Muscle layer of duodenum (tissue), 2 donors: ENCODE measurements around the gene ITGAL.
A peak's percentile ranks its signal among the peaks of the same experiment; 100 is the strongest.

Source experiments
- H3K27ac ChIP-seq: one replicate; pipeline ENCODE4 v1.7.0; 2013; ENCODE audit warnings: mild to moderate bottlenecking, low read length
- H3K27me3 ChIP-seq: one replicate; pipeline ENCODE4 v1.7.0; 2013; ENCODE audit warnings: low read depth, mild to moderate bottlenecking, control low read depth, low read length
- H3K36me3 ChIP-seq, 2 donors: one replicate each; pipeline ENCODE4 v1.7.0; 2013; ENCODE audit warnings: low read length in 2 of 2, control low read depth in 1 of 2, mild to moderate bottlenecking in 1 of 2; ENCODE audit not compliant: insufficient read depth in 2 of 2, control insufficient read depth in 1 of 2
- H3K4me1 ChIP-seq, 2 donors: one replicate each; pipeline ENCODE4 v1.7.0; 2013; ENCODE audit warnings: low read length in 2 of 2, mild to moderate bottlenecking in 2 of 2, control low read depth in 1 of 2, moderate library complexity in 1 of 2; ENCODE audit not compliant: insufficient read depth in 2 of 2, control insufficient read depth in 1 of 2
- H3K4me3 ChIP-seq, 2 donors: one replicate each; pipeline ENCODE4 v1.7.0; 2013; ENCODE audit warnings: low read length in 2 of 2, low read depth in 1 of 2, mild to moderate bottlenecking in 1 of 2
- H3K9me3 ChIP-seq, 2 donors: one replicate each; pipeline ENCODE4 v1.7.0; 2013; ENCODE audit warnings: low read length in 2 of 2, control low read depth in 1 of 2, mild to moderate bottlenecking in 1 of 2; ENCODE audit not compliant: control insufficient read depth in 1 of 2
- donor health status: healthy.

The ITGAL gene

GRCh38 chr16:30556125-30556473 is 83.6 kb downstream of the ITGAL start:
- no peaks in the 10 kb centered on the region for H3K9me3 ChIP-seq
- peaks cover 6 to 17% of the 10 kb centered on the region in 2 donors for H3K4me1 ChIP-seq
- H3K27ac ChIP-seq = no peak overlapping the region
- H3K36me3 ChIP-seq = peaks cover 10 to 17% of the 10 kb centered on the region in 2 donors
- H3K27me3 ChIP-seq = no peaks in the 10 kb centered on the region
- no peak overlapping the region for H3K4me3 ChIP-seq

GRCh38 chr16:30557707-30557956 is 85.1 kb downstream of the ITGAL start:
- no peaks in the 10 kb centered on the region for H3K9me3 ChIP-seq
- H3K27me3 ChIP-seq = no peaks in the 10 kb centered on the region
- H3K36me3 ChIP-seq = peaks cover 9 to 15% of the 10 kb centered on the region in 2 donors
- H3K27ac ChIP-seq = peak overlapping the region; percentile 72
- peaks cover 6 to 20% of the 10 kb centered on the region in 2 donors for H3K4me1 ChIP-seq
- H3K4me3 ChIP-seq = peak overlapping the region; percentile 66 to 85

- H3K9me3 ChIP-seq = no peaks in the 10 kb centered on the region
- peak within 1 kb of the TSS; percentile 72 for H3K27ac ChIP-seq
- no peaks in the 10 kb centered on the region for H3K27me3 ChIP-seq
- peak within 1 kb of the TSS; percentile 66 to 85 for H3K4me3 ChIP-seq
- H3K4me1 ChIP-seq = peaks cover 2 to 20% of the 10 kb centered on the region in 2 donors
- H3K36me3 ChIP-seq = peaks cover 3 to 10% of the 10 kb centered on the region in 2 donors
These were observed 85.6 kb downstream of the ITGAL start, which contains the start of gene ZNF764 for GRCh38 chr16:30557957-30558788. Gene ZNF764 (minus strand): TSS chr16:30558374. CDS start chr16:30558182, 192 bp downstream.

GRCh38 chr16:30558789-30559377 is 86.3 kb downstream of the ITGAL start:
- no peaks in the 10 kb centered on the region for H3K9me3 ChIP-seq

GRCh38 chr16:30559690-30560089 is 87.1 kb downstream of the ITGAL start:
- Histone ChIP-seq H3K4me3 (no peak overlapping the region), H3K9me3 (no peaks in the 10 kb centered on the region), H3K27ac (no peak overlapping the region), H3K27me3 (no peaks in the 10 kb centered on the region), H3K4me1 (peaks cover 0 to 17% of the 10 kb centered on the region in 2 donors), H3K36me3 (peaks cover 3 to 10% of the 10 kb centered on the region in 2 donors)

More at GRCh38 chr16:30558789-30559377, 86.3 kb downstream of the ITGAL start:
- Histone ChIP-seq H3K4me1 (peaks cover 0 to 17% of the 10 kb centered on the region in 2 donors), H3K36me3 (peaks cover 3 to 10% of the 10 kb centered on the region in 2 donors), H3K27ac (peak overlapping the region; percentile 60), H3K27me3 (no peaks in the 10 kb centered on the region), H3K4me3 (peak overlapping the region; percentile 53 to 85)

GRCh38 chr16:30561089-30561816 is 88.7 kb downstream of the ITGAL start:
- no peaks in the 10 kb centered on the region for H3K9me3 ChIP-seq
- no peaks in the 10 kb centered on the region for H3K36me3 ChIP-seq
- peak overlapping the region; percentile 23 for H3K27ac ChIP-seq
- no peaks in the 10 kb centered on the region for H3K27me3 ChIP-seq
- H3K4me3 ChIP-seq = peak overlapping the region; percentile 55 to 65
- H3K4me1 ChIP-seq = peaks cover 0 to 13% of the 10 kb centered on the region in 2 donors

- H3K27me3 ChIP-seq = no peaks in the 10 kb centered on the region
- H3K9me3 ChIP-seq = no peaks in the 10 kb centered on the region
- no peaks in the 10 kb centered on the region for H3K36me3 ChIP-seq
- H3K4me3 ChIP-seq = peak overlapping the region in 1 of 2 donors; percentile 65
- H3K4me1 ChIP-seq = peaks cover 0 to 10% of the 10 kb centered on the region in 2 donors
- no peak overlapping the region for H3K27ac ChIP-seq
These were observed 89.5 kb downstream of the ITGAL start for GRCh38 chr16:30562021-30562420.

- Histone ChIP-seq H3K4me1 (peaks cover 0 to 14% of the 10 kb centered on the region in 2 donors), H3K27me3 (no peaks in the 10 kb centered on the region), H3K36me3 (no peaks in the 10 kb centered on the region), H3K9me3 (no peaks in the 10 kb centered on the region), H3K27ac (no peak overlapping the region), H3K4me3 (no peak overlapping the region)
These were observed 93.0 kb downstream of the ITGAL start for GRCh38 chr16:30565526-30565925.

- Histone ChIP-seq H3K27me3 (no peaks in the 10 kb centered on the region), H3K4me1 (peaks cover 0 to 16% of the 10 kb centered on the region in 2 donors), H3K27ac (no peak overlapping the region), H3K4me3 (no peak overlapping the region), H3K36me3 (no peaks in the 10 kb centered on the region), H3K9me3 (no peaks in the 10 kb centered on the region)
These were observed 93.4 kb downstream of the ITGAL start for GRCh38 chr16:30565984-30566383.

GRCh38 chr16:30566531-30566930 is 94.0 kb downstream of the ITGAL start:
- H3K27me3 ChIP-seq = no peaks in the 10 kb centered on the region
- no peaks in the 10 kb centered on the region for H3K9me3 ChIP-seq
- H3K4me1 ChIP-seq = peaks cover 0 to 15% of the 10 kb centered on the region in 2 donors
- H3K36me3 ChIP-seq = no peaks in the 10 kb centered on the region
- no peak overlapping the region for H3K27ac ChIP-seq
- H3K4me3 ChIP-seq = no peak overlapping the region
